Loucy (cell line): Measurements from ENCODE around the gene ADAMTS16.

Experiments used
- H2AFZ ChIP-seq: fragments of 200-600 bp; sonication (generic); 2 replicates; pipeline ENCODE4 v1.6.0; 2016; ENCODE audit warnings: antibody characterized with exemption, mild to moderate bottlenecking, low read length, moderate library complexity
- H3F3A ChIP-seq: fragments of 200-600 bp; 2 replicates; pipeline ENCODE4 v1.6.0; 2016; ENCODE audit warnings: antibody characterized with exemption, low read depth, mild to moderate bottlenecking
- H3K27me3 ChIP-seq: fragments of 200-600 bp; sonication (generic); 2 replicates; pipeline ENCODE4 v1.6.1; 2014; ENCODE audit warnings: low read length, mild to moderate bottlenecking; ENCODE audit not compliant: insufficient read depth, poor library complexity, severe bottlenecking
- H3K36me3 ChIP-seq: fragments of 200-600 bp; sonication (generic); 2 replicates; pipeline ENCODE4 v1.6.1; 2016; ENCODE audit warnings: low read length; ENCODE audit not compliant: insufficient read depth
- H3K4me1 ChIP-seq: fragments of 200-600 bp; sonication (generic); 2 replicates; pipeline ENCODE4 v1.5.1; 2014; ENCODE audit warnings: low read length, mild to moderate bottlenecking; ENCODE audit not compliant: insufficient read depth, poor library complexity, severe bottlenecking
- H3K4me2 ChIP-seq: fragments of 200-600 bp; sonication (generic); 2 replicates; pipeline ENCODE4 v1.6.0; 2014; ENCODE audit warnings: antibody characterized with exemption, low read length, low read depth, mild to moderate bottlenecking; ENCODE audit not compliant: poor library complexity, severe bottlenecking
- H3K4me3 ChIP-seq: fragments of 200-600 bp; sonication (generic); 2 replicates; pipeline ENCODE4 v1.5.1; 2014; ENCODE audit warnings: low read length, mild to moderate bottlenecking, mixed read lengths; ENCODE audit not compliant: poor library complexity, severe bottlenecking
- H3K79me2 ChIP-seq: fragments of 200-600 bp; sonication (generic); 2 replicates; pipeline ENCODE4 v1.6.1; 2014; ENCODE audit warnings: low read length; ENCODE audit not compliant: insufficient read depth
- H3K9ac ChIP-seq: fragments of 200-600 bp; sonication (generic); 2 replicates; pipeline ENCODE4 v1.6.0; 2014; ENCODE audit warnings: mild to moderate bottlenecking, low read depth, low read length, moderate library complexity; ENCODE audit not compliant: poor library complexity, severe bottlenecking
- H3K9me2 ChIP-seq: fragments of 200-600 bp; sonication (generic); replicated peaks from 2 replicates; pipeline ENCODE4 v1.6.1; 2016; ENCODE audit warnings: low read depth, low read length, mixed read lengths
- H3K9me3 ChIP-seq: fragments of 200-600 bp; sonication (generic); 2 replicates; pipeline ENCODE4 v1.6.1; 2014; ENCODE audit warnings: mild to moderate bottlenecking, antibody characterized with exemption, low read length, low read depth; ENCODE audit not compliant: insufficient read depth
- H4K20me1 ChIP-seq: fragments of 200-600 bp; sonication (generic); 2 replicates; pipeline ENCODE4 v1.6.0; 2014; ENCODE audit warnings: antibody characterized with exemption, low read length, mild to moderate bottlenecking; ENCODE audit not compliant: insufficient read depth, poor library complexity, severe bottlenecking
- EZH2phosphoT487 ChIP-seq: fragments of 200-600 bp; IDR thresholded peaks from 2 replicates; pipeline ENCODE4 v1.6.1; 2018; ENCODE audit warnings: antibody characterized with exemption, mild to moderate bottlenecking, moderate library complexity, borderline replicate concordance
- TF ChIP-seq, protein P1 (sequence below): fragments of 200-600 bp; sonication (generic); conservative IDR thresholded peaks from 2 replicates; pipeline ENCODE4 v1.5.1; 2014; ENCODE audit warnings: mild to moderate bottlenecking, antibody characterized with exemption, low read length

ADAMTS16 gene

DNA sequence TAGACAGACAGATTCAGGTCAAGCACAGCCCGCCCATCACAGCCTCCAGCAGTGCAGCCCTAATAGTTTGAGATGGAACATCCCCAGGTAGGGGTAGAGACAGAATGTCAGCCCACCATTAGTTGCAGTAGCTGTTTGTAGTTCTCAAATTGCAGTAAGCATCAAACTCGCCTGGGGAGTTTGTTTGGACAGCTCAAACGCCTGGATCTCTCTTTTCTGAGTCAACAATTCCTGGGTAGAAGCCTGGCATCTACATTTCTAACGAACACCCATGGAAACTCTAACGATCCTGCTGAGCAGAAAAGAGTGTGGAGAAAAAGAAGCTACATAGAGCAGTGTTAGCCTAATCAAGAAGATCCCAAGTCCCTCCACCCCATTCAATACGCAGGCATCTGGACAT lies 59.4 kb downstream of the ADAMTS16 start:
- H3K9me2 ChIP-seq, result no peaks in the 10 kb centered on the region
- H3K4me2 ChIP-seq, result no peak overlapping the region
- H3K79me2 ChIP-seq, result no peaks in the 10 kb centered on the region
- H2AFZ ChIP-seq, result no peak overlapping the region
- no peaks in the 10 kb centered on the region for H3K36me3 ChIP-seq
- no peak overlapping the region for H3K9ac ChIP-seq
- no peaks in the 10 kb centered on the region for H4K20me1 ChIP-seq
- no peaks in the 10 kb centered on the region; the same call in 1 of the 2 replicates for H3K9me3 ChIP-seq
- TF ChIP-seq, protein P1, sequence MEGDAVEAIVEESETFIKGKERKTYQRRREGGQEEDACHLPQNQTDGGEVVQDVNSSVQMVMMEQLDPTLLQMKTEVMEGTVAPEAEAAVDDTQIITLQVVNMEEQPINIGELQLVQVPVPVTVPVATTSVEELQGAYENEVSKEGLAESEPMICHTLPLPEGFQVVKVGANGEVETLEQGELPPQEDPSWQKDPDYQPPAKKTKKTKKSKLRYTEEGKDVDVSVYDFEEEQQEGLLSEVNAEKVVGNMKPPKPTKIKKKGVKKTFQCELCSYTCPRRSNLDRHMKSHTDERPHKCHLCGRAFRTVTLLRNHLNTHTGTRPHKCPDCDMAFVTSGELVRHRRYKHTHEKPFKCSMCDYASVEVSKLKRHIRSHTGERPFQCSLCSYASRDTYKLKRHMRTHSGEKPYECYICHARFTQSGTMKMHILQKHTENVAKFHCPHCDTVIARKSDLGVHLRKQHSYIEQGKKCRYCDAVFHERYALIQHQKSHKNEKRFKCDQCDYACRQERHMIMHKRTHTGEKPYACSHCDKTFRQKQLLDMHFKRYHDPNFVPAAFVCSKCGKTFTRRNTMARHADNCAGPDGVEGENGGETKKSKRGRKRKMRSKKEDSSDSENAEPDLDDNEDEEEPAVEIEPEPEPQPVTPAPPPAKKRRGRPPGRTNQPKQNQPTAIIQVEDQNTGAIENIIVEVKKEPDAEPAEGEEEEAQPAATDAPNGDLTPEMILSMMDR, result no peak
- TF ChIP-seq EZH2phosphoT487, result no peak
- H3K27me3 ChIP-seq, result no peaks in the 10 kb centered on the region
- no peak overlapping the region for H3K4me3 ChIP-seq
- no peaks in the 10 kb centered on the region for H3F3A ChIP-seq
- no peaks in the 10 kb centered on the region for H3K4me1 ChIP-seq

- TF ChIP-seq, protein P1, result no peak
- TF ChIP-seq EZH2phosphoT487, result no peak
- Histone ChIP-seq H3F3A (no peaks in the 10 kb centered on the region), H3K4me3 (no peak overlapping the region)
Measured at GRCh38 chr5:5200133-5200532, 60.0 kb downstream of the ADAMTS16 start.

GRCh38 chr5:5202321-5202720 lies 62.2 kb downstream of the ADAMTS16 start:
- no peak overlapping the region for H2AFZ ChIP-seq
- H4K20me1 ChIP-seq, result no peaks in the 10 kb centered on the region
- no peak overlapping the region for H3K9ac ChIP-seq
- no peaks in the 10 kb centered on the region for H3K36me3 ChIP-seq
- no peaks in the 10 kb centered on the region for H3F3A ChIP-seq
- H3K79me2 ChIP-seq, result no peaks in the 10 kb centered on the region
- no peaks in the 10 kb centered on the region for H3K27me3 ChIP-seq
- no peak overlapping the region for H3K4me3 ChIP-seq
- H3K4me1 ChIP-seq, result no peaks in the 10 kb centered on the region
- no peaks in the 10 kb centered on the region for H3K9me2 ChIP-seq
- no peaks in the 10 kb centered on the region; the same call in 1 of the 2 replicates for H3K9me3 ChIP-seq
- TF ChIP-seq, protein P1, result no peak
- TF ChIP-seq EZH2phosphoT487, result no peak
- H3K4me2 ChIP-seq, result no peak overlapping the region

More at GRCh38 chr5:5200133-5200532, 60.0 kb downstream of the ADAMTS16 start:
- no peaks in the 10 kb centered on the region for H3K9me2 ChIP-seq
- H3K79me2 ChIP-seq, result no peaks in the 10 kb centered on the region
- H3K9ac ChIP-seq, result no peak overlapping the region
- H3K9me3 ChIP-seq, result no peaks in the 10 kb centered on the region; the same call in 1 of the 2 replicates
- no peaks in the 10 kb centered on the region for H4K20me1 ChIP-seq
- no peak overlapping the region for H3K4me2 ChIP-seq
- H3K27me3 ChIP-seq, result no peaks in the 10 kb centered on the region
- no peaks in the 10 kb centered on the region for H3K4me1 ChIP-seq
- no peak overlapping the region for H2AFZ ChIP-seq
- H3K36me3 ChIP-seq, result no peaks in the 10 kb centered on the region
